Activated CD4-positive, alpha-beta T cell treated with anti-CD3 and anti-CD28 coated beads, Interleukin-2, amount 50 U/mL, for 4 hours (primary cell): ENCODE measurements around the gene PI4KB.

ENCODE experiments used
- DNase-seq, 2 experiments: peaks; one replicate each; pipeline ENCODE4 v3.0.0-alpha.2; 2020

The PI4KB gene

GRCh38 chr1:151346082-151346768 lies 19.0 kb upstream of the PI4KB start:
- DNase-seq = no peak

GRCh38 chr1:151344291-151344690 lies 17.1 kb upstream of the PI4KB start:
- no peak for DNase-seq

DNA sequence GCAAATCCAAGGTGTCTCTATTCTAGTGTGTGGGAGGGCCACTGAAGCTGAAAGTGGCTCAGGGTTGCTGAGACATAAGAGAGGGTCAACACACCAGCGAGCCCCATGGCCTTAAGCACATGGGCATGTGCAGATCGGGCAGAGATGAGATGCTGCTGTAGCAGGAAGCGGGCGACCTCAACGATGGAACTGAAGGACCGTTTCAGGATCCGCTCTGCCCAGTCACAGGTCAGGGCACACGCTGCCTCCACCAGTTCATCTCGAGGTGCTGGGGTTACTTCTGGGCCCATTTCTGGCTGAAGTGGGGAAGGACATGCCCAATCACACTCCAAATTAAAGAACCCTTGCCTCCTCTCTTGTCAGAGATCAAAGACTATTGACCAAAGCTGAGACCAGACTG lies 16.4 kb upstream of the PI4KB start:
- no peak for DNase-seq

DNA sequence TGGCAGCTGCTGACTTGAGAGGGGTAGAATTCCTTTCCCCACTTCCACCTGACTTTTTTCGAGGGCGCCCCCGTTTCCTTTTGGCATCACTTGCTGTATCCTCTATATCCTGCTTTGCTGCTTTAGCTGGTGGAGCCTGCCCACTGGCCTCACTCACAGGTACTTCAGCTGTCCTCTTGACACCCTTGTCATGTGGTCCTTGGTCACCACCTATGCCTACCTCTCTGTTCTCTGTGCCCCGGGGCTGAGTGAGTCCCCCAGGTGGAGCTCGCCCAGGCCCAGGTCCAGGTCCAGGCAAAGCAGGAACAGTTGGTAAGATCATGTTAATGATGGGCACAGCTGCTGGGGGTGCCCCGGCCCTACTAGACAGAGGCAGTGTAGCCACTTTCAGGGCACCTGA lies 15.4 kb upstream of the PI4KB start:
- DNase-seq = no peak

DNA sequence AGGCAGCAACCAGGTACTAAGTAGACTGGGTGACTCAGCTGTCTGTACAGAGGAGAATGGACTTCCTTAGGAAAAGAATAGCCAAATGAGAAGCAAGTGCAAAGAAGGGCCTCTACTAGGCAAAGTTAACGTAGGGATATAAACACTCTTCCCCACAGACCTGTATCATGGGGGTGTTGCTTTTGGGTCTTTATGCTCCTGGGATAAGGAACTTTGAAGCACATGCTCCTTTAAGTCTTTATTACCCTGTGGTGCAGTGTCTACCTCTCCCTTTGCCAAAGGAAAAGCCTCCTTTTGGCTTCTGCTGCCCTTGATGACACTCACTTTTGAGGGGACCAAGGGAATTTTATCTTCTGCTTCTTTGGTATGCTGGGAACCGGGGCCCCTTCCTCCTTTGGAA lies 14.8 kb upstream of the PI4KB start:
- DNase-seq = no peak

DNA sequence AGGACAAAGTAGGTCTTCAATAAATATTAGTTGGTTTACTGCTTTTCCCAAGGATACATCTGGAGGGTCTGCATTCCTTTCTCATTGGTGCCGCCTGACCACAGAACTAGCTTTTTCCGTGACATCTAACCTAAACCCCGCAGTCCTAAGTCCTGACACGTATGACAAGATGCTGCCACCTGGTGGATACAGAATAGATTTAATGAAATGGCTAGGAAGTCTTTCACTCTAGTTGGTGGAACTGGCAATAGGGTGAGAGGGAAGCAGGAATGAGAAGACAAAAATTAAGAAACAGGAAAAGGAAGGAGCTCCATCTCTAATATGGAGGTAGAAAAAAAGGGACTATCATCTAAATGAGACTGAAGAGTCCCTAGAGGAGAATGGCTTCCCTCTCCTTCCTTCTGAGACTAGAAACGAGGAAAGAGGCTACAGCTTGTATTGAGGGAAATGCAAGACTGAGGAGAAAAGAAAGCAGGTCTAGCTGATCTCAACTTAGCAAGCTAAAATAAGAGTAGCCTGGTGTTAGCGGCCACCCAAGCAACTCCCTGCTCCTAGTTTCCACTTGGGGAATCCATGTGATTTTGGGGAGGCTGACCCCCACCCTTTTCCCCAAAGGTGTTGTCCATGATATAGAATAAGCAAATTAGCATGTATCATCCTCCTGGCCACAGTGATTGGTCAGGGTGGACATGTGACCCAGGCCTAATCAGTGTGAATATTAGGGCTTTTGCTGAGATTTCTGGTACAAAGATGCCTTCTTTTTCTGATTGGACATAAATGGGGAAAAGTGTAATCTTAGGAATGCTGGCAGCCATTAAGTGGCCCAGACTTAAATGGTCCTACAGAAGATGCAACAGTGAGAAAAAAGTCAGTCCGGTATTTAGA lies 13.9 kb upstream of the PI4KB start:
- DNase-seq = peak; percentile 16 to 24

GRCh38 chr1:151336556-151336955 lies 9.3 kb upstream of the PI4KB start:
- no peak for DNase-seq

GRCh38 chr1:151334822-151335221 lies 7.6 kb upstream of the PI4KB start:
- no peak for DNase-seq

DNA sequence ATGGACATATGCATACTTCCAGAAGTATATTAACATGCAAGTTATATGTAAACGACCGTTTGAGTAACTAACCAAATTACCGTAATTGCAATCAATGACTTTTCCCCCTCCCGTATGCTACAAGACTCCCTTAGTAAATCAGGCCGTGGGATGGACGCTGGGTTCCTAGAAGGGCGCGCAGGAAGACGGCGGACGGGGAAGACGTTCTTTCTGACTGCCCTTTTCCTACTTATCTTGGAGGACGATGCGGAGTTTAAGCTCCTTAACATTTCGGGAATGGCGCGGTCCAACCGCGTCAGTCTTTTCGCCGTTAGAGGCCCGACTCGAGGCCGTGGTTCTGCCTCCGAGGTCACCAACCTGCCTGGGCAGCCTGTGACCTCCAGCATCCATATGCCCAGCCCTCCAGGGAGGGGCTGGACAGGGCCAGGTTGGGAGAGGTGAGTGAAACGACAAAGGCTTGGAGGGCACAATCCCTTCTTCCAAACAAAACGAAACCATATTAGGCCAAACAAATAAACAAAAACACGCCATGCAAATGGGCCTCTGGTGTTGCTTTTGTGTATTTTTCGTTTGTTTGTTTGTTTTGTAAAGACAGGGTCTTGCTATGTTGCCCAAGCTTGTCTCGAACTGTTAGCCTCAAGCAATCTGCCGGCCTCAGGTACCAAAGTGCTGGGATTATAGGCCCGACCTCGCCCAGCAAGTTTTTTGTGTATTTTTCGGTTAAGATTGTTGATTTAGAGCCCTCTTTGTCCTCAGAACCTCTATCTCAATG lies 873 bp upstream of the PI4KB start:
- DNase-seq = no peak

DNA sequence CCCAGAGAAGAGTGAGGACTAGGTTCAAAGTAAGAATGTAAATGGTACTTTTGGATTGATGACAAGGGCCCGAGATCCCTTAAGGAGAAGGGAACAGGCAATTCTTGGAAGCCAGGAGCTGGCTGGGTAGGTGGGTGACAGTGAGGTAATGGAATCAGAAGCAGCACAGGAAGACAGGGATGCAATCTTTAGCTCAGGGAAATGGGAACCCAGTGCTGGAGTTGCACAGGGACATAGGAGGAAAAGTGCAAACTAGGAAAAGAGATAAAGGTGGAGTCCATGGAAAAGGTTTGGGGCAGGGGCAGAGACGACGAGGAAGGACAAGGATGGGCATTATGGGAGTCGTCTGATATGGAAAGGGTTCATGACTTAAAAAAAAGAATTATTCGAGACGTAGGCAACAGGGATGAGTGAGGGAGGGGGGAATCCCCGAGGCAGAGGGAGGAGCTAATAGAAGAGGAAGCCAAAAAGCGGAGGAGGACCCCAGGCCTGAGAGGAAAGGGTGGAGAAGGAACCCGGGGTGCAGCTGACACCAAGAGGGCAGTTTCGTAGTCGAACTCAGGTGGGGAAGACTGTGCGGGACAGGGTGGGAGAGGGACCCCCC lies 495 bp downstream of the PI4KB start:
- DNase-seq = peak; percentile 52 to 57

DNA sequence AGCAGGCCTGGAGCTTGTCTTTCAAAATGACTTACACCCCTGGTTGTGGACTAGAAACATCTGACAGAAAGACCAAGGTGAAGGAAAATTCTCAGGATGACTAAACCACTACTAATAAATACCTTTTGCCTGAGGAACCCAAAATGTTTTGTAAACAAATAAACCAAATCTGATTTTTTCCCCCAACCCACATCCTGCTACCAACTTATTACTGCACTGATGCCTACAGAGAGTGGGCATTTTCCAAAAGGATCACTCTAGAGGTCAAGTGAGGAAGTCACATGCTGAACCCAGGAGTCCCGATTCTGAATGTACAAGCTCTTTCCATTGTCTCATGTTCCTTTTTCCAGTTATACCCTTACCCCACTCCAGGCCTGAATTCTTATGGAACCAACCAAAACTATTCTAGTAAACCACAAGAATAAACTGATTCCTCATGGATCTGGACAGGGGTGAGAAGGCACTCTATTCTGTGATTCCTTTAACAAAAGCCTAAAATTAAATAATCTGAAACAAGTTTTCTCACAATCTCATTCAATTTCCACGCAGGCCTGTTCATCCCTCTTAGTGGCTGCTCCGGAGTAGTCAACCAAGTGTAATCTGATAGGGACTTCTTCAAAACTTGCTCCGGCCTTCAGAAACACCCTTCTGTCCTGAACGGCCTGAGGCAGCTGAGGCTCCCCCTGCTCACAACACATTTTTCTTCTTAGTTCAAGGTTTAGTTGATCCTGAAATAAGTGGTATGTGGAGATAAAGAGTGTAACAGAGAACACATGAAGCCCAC lies 1.4 kb downstream of the PI4KB start:
- no peak for DNase-seq

- no peak for DNase-seq
Observed at GRCh38 chr1:151325231-151325630, 2.0 kb downstream of the PI4KB start.

GRCh38 chr1:151324390-151324930 lies 2.8 kb downstream of the PI4KB start:
- DNase-seq = no peak

- DNase-seq = no peak
Observed at GRCh38 chr1:151318975-151319374, 8.2 kb downstream of the PI4KB start.

- DNase-seq = no peak
Observed at GRCh38 chr1:151315565-151316235, 11.5 kb downstream of the PI4KB start.

DNA sequence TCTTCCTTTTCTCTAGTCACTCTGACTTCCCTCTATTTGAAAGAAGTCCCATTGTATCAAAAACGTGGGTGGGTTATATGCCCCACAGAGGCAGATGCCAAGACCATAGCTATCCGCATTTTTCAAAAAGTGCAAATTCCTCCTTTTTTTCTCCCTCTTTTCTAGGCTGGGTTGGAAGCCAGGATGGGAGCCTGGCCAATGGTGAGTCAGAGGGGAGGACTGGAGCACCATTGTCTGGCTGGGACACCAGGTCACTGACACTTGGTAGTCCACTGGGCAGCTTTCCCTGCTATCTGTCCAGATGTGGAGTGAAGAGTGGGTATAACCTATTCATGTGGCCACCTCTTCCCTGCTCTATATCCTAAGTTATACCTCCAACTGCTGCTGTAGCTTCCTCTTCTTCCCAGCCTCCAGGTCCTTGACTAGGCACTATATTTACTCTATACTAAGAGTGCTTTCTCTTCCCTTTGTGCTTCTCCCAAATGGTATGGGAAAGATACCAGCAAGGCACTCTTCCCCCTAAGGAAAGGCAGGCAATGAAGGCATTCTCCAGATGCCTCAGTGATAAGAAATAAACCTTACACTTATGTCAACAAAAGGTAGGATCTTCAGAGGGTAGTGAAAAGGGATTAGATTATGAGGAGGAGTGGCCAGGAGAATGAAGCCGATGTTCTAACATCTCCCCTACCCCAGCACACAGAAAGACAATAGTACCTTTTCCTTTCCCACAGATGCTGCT lies 12.9 kb downstream of the PI4KB start:
- no peak for DNase-seq

GRCh38 chr1:151313501-151313900 lies 13.7 kb downstream of the PI4KB start:
- DNase-seq = no peak

DNA sequence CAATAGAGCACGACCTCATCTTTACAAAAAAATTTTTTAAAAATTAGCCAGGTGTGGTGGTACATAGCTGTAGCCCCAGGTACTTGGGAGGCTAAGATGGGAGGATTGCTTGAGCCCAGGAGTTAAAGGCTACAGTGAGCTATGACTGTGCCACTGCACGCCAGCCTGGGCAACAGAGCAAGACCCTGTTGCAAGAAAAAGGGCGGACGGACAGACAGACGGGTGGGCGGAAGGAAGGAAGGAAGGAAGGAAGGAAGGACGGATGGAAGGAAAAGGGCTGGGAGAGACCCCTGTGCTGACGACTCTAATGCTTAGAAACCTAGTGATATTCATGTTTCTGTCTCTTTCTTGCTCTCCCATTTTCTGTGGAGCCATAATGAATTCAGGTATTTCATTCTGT lies 14.4 kb downstream of the PI4KB start:
- no peak for DNase-seq

GRCh38 chr1:151312411-151312810 lies 14.8 kb downstream of the PI4KB start:
- no peak for DNase-seq

DNA sequence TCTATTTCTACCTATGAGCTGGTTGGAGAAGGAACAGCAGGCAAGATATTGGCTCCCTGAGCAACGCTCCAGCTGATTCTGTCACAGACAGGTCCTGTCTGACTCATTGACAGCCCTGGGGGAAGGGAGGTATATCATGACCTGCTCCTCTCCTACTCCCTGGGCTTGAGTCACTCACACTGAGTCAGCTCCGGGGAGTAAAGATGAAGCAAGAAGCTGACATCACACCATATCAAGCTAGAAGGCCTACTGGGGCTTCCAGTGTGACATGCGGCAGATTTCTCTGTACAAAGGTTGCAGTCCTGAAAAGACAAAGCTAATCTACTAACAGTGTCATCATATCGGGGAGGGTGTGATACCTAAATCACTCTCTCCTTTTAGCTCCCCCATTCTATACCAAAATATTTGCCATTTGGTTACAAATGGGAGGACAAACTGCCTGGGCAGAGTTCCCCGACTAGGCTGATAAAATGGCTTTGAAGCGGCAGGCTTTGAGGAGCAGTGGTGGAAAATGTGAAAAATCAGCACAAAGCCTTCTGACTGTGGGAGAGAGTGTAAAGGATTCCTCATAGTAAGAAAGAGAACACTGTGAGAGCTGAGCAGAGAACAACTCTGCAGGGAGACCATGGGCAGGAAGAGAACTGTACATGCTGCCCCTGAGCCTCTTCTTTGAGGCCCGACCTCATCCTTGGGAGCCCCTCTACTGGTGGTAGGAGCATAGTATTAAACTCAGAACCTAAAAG lies 15.5 kb downstream of the PI4KB start:
- DNase-seq = peak; percentile 77 to 83
